HG02798 (cell line): ENCODE measurements around the gene PIAS4.

ENCODE experiments used
- ATAC-seq: cut with Tn5 transposase; IDR thresholded peaks from one replicate; pipeline ENCODE4 v1.9.1; 2021; ENCODE audit warnings: mild to moderate bottlenecking; ENCODE audit not compliant: unreplicated experiment, poor library complexity

Gene PIAS4

GRCh38 chr19:3976495-3977241 lies 30.9 kb upstream of the PIAS4 start:
- ATAC-seq, result no peak

- no peak for ATAC-seq
These were observed 30.0 kb upstream of the PIAS4 start for GRCh38 chr19:3977242-3978143.

- ATAC-seq, result no peak
These were observed 29.4 kb upstream of the PIAS4 start for GRCh38 chr19:3978145-3978544.

- ATAC-seq, result no peak
These were observed 28.3 kb upstream of the PIAS4 start for GRCh38 chr19:3979289-3979673.

- no peak for ATAC-seq
These were observed 27.7 kb upstream of the PIAS4 start for GRCh38 chr19:3979674-3980352.

GRCh38 chr19:3980353-3981251 lies 26.9 kb upstream of the PIAS4 start:
- no peak for ATAC-seq

GRCh38 chr19:3981373-3981735 lies 26.2 kb upstream of the PIAS4 start:
- ATAC-seq, result no peak

GRCh38 chr19:3981736-3982681 lies 25.5 kb upstream of the PIAS4 start:
- ATAC-seq, result no peak

GRCh38 chr19:3982701-3983541 lies 24.6 kb upstream of the PIAS4 start:
- ATAC-seq, result no peak

- ATAC-seq, result no peak
These were observed 24.0 kb upstream of the PIAS4 start for GRCh38 chr19:3983542-3983914.

GRCh38 chr19:3983936-3984583 lies 23.5 kb upstream of the PIAS4 start:
- no peak for ATAC-seq

GRCh38 chr19:3984584-3984907 lies 23.0 kb upstream of the PIAS4 start:
- ATAC-seq, result no peak

GRCh38 chr19:3984908-3985642 lies 22.5 kb upstream of the PIAS4 start, which contains the start of gene EEF2:
EEF2 (minus strand) TSS chr19:3985463; CDS start chr19:3985380, 83 bp downstream.
- peak; percentile 70 for ATAC-seq

- ATAC-seq, result no peak
These were observed 21.8 kb upstream of the PIAS4 start for GRCh38 chr19:3985643-3986259.

- ATAC-seq, result no peak
These were observed 21.1 kb upstream of the PIAS4 start for GRCh38 chr19:3986260-3987041.
